ENCODE measurements around the gene ALLC.

DNA sequence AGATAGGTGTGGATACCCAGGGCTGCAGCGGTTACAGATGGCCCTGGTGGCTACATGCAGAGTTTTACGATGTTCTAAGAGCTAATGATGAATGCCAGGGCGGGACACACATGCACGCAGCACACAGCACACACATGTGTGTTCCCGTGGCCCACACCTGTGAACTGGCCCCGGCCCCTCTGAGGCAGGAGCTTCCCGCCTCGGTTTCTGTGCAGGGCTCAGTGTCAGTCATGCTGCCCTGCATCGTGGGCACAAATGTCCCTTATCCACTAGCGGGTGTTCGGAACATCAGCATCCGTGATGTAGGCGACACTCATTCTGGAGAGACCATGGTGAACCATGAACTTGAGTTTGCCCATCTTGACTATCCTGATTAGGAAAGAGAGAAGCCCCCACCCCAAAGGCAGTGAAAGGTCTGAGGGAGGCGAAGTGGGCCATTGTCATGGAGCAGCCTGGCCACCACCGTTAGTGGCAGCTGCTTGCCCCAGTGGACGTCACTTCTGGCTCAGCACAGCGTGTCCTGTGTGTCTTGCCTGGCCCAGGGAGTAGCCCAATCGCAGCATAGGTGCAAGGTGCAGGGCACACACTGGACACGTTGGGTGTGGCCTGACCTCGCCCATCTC, 89.1 kb downstream of the ALLC start:
- TF ChIP-seq FOXA1 (IDR thresholded peaks at IDR 0.05; ENCODE audit: borderline replicate concordance) (no peak), NR2F6 (CRISPR knock-in tag; IDR thresholded peaks at IDR 0.05) (no peak), ZNF311 (CRISPR knock-in tag; IDR thresholded peaks at IDR 0.05) (no peak), MAFK (IDR thresholded peaks at IDR 0.05; ENCODE audit: low read length) (no peak), POLR2A (conservative IDR thresholded peaks at IDR 0.05) (no peak), ARID2 (IDR thresholded peaks at IDR 0.05) (no peak), FOXP1 (CRISPR knock-in tag; IDR thresholded peaks at IDR 0.05) (no peak), ZNF384 (IDR thresholded peaks at IDR 0.05; ENCODE audit: low read depth, low read length) (no peak), ZNF79 (CRISPR knock-in tag; IDR thresholded peaks at IDR 0.05; ENCODE audit: low read depth) (no peak), NCOA4 (IDR thresholded peaks at IDR 0.05; ENCODE audit: partially characterized antibody) (no peak), MTA1 (IDR thresholded peaks at IDR 0.05; ENCODE audit: borderline replicate concordance) (no peak), SNIP1 (IDR thresholded peaks at IDR 0.05; ENCODE audit: low read depth) (no peak)

All from K562 (cell line).